ENCODE measurements around the gene INCENP. TPM values are rescaled to one million over a fixed set of nuclear protein-coding genes. Genes with fewer than 3 reads are reported as not detected.

Gene INCENP
- total RNA-seq, 4 donors from 2014 or later: 33.8 to 84.0 (median 53.1) TPM

GRCh38 chr11:62157603-62158002, 33.8 kb downstream of the INCENP start:
- H3K9me3 ChIP-seq: no peaks in the 10 kb centered on the region
- WGBS, 2 donors: 67 to 69% methylated on average over 6 of the region's 6 CpGs
- intact Hi-C loops (cut with DNase I): no loop called here
- no peak for DNase-seq
- H3K4me1 ChIP-seq: no peaks in the 10 kb centered on the region
- peaks cover 0 to 10% (median 0%) of the 10 kb centered on the region in 4 donors for H3K27me3 ChIP-seq
- H3K4me3 ChIP-seq: no peak overlapping the region
- no peak for TF ChIP-seq POLR2A (IDR thresholded peaks at IDR 0.05)
- H3K27ac ChIP-seq: no peak overlapping the region
- H3K36me3 ChIP-seq: peaks cover 0 to 8% (median 0%) of the 10 kb centered on the region in 3 donors

GRCh38 chr11:62166371-62166770, 42.6 kb downstream of the INCENP start:
- H3K4me3 ChIP-seq: no peak overlapping the region
- H3K36me3 ChIP-seq: no peaks in the 10 kb centered on the region
- no peak for DNase-seq
- peaks cover 0 to 29% (median 0%) of the 10 kb centered on the region in 4 donors for H3K27me3 ChIP-seq
- peaks cover 0 to 2% (median 0%) of the 10 kb centered on the region in 3 donors for H3K4me1 ChIP-seq
- intact Hi-C loops (cut with DNase I): no loop called here
- TF ChIP-seq POLR2A (IDR thresholded peaks at IDR 0.05) (no peak), CTCF (IDR thresholded peaks at IDR 0.05) (no peak)
- no peak overlapping the region for H3K27ac ChIP-seq
- H3K9me3 ChIP-seq: no peaks in the 10 kb centered on the region
- 84 to 85% methylated on average over 3 to 10 of the region's 10 CpGs for WGBS, 2 donors

- Histone ChIP-seq H3K27ac (no peak overlapping the region), H3K9me3 (no peaks in the 10 kb centered on the region), H3K4me1 (peaks cover 0 to 7% (median 0%) of the 10 kb centered on the region in 3 donors), H3K4me3 (no peak overlapping the region), H3K36me3 (no peaks in the 10 kb centered on the region), H3K27me3 (peaks cover 0 to 56% (median 0%) of the 10 kb centered on the region in 4 donors)
- TF ChIP-seq CTCF (IDR thresholded peaks at IDR 0.05): no peak
- no peak for TF ChIP-seq POLR2A (IDR thresholded peaks at IDR 0.05)
- no peak for DNase-seq
- 66 to 78% methylated on average over 7 to 10 of the region's 10 CpGs for WGBS, 2 donors
- intact Hi-C loops (cut with DNase I): no loop called here
Measured at GRCh38 chr11:62169448-62169847, 45.6 kb downstream of the INCENP start.

GRCh38 chr11:62169935-62170334, 46.1 kb downstream of the INCENP start:
- H3K27ac ChIP-seq: no peak overlapping the region
- intact Hi-C loops (cut with DNase I): no loop called here
- WGBS, 2 donors: 76 to 88% methylated on average over 1 of the region's 1 CpG
- H3K9me3 ChIP-seq: no peaks in the 10 kb centered on the region
- no peak for DNase-seq
- H3K4me1 ChIP-seq: peaks cover 0 to 7% (median 0%) of the 10 kb centered on the region in 3 donors
- H3K36me3 ChIP-seq: no peaks in the 10 kb centered on the region
- peaks cover 0 to 56% (median 0%) of the 10 kb centered on the region in 4 donors for H3K27me3 ChIP-seq
- TF ChIP-seq CTCF (IDR thresholded peaks at IDR 0.05) (no peak), POLR2A (IDR thresholded peaks at IDR 0.05) (no peak)
- H3K4me3 ChIP-seq: no peak overlapping the region

- peak overlapping the region in 1 of 4 donors; percentile 17 for H3K4me3 ChIP-seq
- H3K27me3 ChIP-seq: peaks cover 0 to 59% (median 0%) of the 10 kb centered on the region in 4 donors
- H3K36me3 ChIP-seq: no peaks in the 10 kb centered on the region
- WGBS, 2 donors: 2 to 7% methylated on average over 13 to 14 of the region's 14 CpGs
- peak; percentile 10 for DNase-seq
- H3K9me3 ChIP-seq: no peaks in the 10 kb centered on the region
- TF ChIP-seq POLR2A (IDR thresholded peaks at IDR 0.05) (no peak), CTCF (IDR thresholded peaks at IDR 0.05) (peak; percentile 65 to 74 (median 68))
- no peak overlapping the region for H3K27ac ChIP-seq
- peaks cover 0 to 7% (median 0%) of the 10 kb centered on the region in 3 donors for H3K4me1 ChIP-seq
- intact Hi-C loops (cut with DNase I): no loop called here
Measured at GRCh38 chr11:62171261-62171723, 47.5 kb downstream of the INCENP start.

- TF ChIP-seq POLR2A (IDR thresholded peaks at IDR 0.05) (no peak), CTCF (IDR thresholded peaks at IDR 0.05) (no peak)
- DNase-seq: no peak
- intact Hi-C loops (cut with DNase I): no loop called here
- no peak overlapping the region for H3K27ac ChIP-seq
- H3K27me3 ChIP-seq: peaks cover 0 to 58% (median 0%) of the 10 kb centered on the region in 4 donors
- H3K4me1 ChIP-seq: peaks cover 0 to 7% (median 0%) of the 10 kb centered on the region in 3 donors
- 52 to 66% methylated on average over 7 of the region's 7 CpGs for WGBS, 2 donors
- no peaks in the 10 kb centered on the region for H3K9me3 ChIP-seq
- no peak overlapping the region for H3K4me3 ChIP-seq
- no peaks in the 10 kb centered on the region for H3K36me3 ChIP-seq
Measured at GRCh38 chr11:62172294-62172693, 48.5 kb downstream of the INCENP start.
